ENCODE results near the gene EPB41L5.
"Not testable (repeated sequence)": the region's sequence is repeated elsewhere in the genome, so short reads cannot be mapped to it uniquely, and the experiment has no call there.

Gene EPB41L5

GRCh38 chr2:120199817-120200459 is 187.1 kb downstream of the EPB41L5 start:
- not testable (repeated sequence) for DNase-seq (ENCODE audit: low spot score)

GRCh38 chr2:120203251-120204021 is 190.6 kb downstream of the EPB41L5 start:
- no peak for DNase-seq (ENCODE audit: low spot score)

- no peak for DNase-seq (ENCODE audit: low spot score)
Measured at GRCh38 chr2:120204022-120204405, 191.1 kb downstream of the EPB41L5 start.

- no peak for DNase-seq (ENCODE audit: low spot score)
Measured at GRCh38 chr2:120204417-120204816, 191.5 kb downstream of the EPB41L5 start.

- no peak for DNase-seq (ENCODE audit: low spot score)
Measured at GRCh38 chr2:120204945-120205670, 192.2 kb downstream of the EPB41L5 start.

- DNase-seq (ENCODE audit: low spot score): no peak
Measured at GRCh38 chr2:120206022-120206581, 193.2 kb downstream of the EPB41L5 start.

GRCh38 chr2:120208381-120209353 is 195.8 kb downstream of the EPB41L5 start:
- no peak for DNase-seq (ENCODE audit: low spot score)

- DNase-seq (ENCODE audit: low spot score): no peak
Measured at GRCh38 chr2:120209427-120210269, 196.8 kb downstream of the EPB41L5 start.

GRCh38 chr2:120210270-120210693 is 197.4 kb downstream of the EPB41L5 start:
- DNase-seq (ENCODE audit: low spot score): no peak

- DNase-seq (ENCODE audit: low spot score): no peak
Measured at GRCh38 chr2:120218181-120218580, 205.3 kb downstream of the EPB41L5 start.

- no peak for DNase-seq (ENCODE audit: low spot score)
Measured at GRCh38 chr2:120219291-120219690, 206.4 kb downstream of the EPB41L5 start.

GRCh38 chr2:120219766-120220165 is 206.9 kb downstream of the EPB41L5 start:
- no peak for DNase-seq (ENCODE audit: low spot score)

- no peak for DNase-seq (ENCODE audit: low spot score)
Measured at GRCh38 chr2:120220756-120221155, 207.9 kb downstream of the EPB41L5 start.

GRCh38 chr2:120221616-120222015 is 208.7 kb downstream of the EPB41L5 start:
- DNase-seq (ENCODE audit: low spot score): no peak

- DNase-seq (ENCODE audit: low spot score): no peak
Measured at GRCh38 chr2:120222186-120223033, 209.5 kb downstream of the EPB41L5 start.

GRCh38 chr2:120223034-120223912 is 210.4 kb downstream of the EPB41L5 start, which contains the start of gene TMEM185B:
TMEM185B (minus strand) TSS chr2:120223400; CDS start chr2:120222976, 424 bp downstream.
- peak; percentile 87 for DNase-seq (ENCODE audit: low spot score)

GRCh38 chr2:120224256-120224655 is 211.4 kb downstream of the EPB41L5 start:
- no peak for DNase-seq (ENCODE audit: low spot score)
